HG03575 (cell line): ENCODE data around the gene CHST12.
"Not testable (repeated sequence)": the region's sequence is repeated elsewhere in the genome, so short reads cannot be mapped to it uniquely, and the experiment has no call there.

Source experiments
- ATAC-seq: cut with Tn5 transposase; IDR thresholded peaks from one replicate; pipeline ENCODE4 v1.9.1; 2021; ENCODE audit not compliant: unreplicated experiment, insufficient number of reproducible peaks, low FRiP score; ENCODE audit errors: extremely low read depth

The CHST12 gene

DNA sequence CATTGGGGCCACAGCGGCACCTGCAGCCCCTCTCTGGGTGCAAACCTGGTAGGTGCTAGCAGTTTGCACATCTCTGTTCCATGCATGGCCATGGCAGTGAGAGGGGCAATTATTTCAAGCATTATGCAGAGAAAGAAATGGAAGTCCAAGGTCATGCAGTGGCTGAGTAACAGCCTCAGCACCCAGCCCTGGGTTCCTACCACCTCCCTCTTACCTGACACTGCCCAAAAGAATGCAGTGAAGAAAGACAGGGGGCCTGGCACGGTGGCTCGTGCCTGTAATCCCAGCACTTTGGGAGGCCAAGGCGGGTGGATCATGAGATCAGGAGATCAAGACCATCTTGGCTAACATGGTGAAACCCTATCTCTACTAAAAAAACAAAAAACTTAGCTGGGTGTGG lies 4.9 kb upstream of the CHST12 start:
- no peak for ATAC-seq

DNA sequence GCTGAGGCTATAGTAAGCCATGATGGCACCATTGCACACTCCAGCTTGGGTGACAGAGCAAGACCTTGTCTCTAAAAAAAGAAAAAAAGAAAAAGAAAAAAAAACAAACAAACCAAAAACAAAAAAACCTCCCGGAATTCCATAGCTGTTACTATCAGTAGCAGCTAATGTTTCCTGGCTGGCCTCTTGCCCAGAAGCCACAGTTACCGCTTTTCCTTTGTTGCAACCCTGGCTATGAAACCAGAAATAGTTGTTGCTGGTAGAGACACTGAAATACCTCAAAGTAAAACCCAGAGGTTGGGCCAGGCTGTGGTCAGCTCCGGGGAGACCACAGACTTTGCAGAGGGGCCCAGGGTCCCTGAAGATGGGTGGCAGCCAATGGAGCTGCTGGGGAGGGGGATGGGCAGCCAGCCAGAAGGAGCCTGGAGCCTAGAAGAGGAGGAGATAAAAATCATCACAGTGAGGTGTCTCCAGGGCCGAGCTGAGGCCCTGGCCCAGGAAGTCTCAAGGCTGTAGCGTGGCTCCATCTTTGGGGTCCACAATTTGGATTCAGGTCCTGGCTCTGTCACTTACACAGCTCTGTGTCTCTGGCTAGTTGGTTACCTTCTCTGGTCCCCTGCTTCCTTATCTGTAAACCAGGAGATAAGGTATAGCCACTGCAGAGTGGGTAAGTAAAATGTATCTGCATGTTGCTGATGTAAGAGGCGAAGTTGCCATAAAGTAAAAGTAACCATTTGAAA lies 3.4 kb upstream of the CHST12 start:
- no peak for ATAC-seq

DNA sequence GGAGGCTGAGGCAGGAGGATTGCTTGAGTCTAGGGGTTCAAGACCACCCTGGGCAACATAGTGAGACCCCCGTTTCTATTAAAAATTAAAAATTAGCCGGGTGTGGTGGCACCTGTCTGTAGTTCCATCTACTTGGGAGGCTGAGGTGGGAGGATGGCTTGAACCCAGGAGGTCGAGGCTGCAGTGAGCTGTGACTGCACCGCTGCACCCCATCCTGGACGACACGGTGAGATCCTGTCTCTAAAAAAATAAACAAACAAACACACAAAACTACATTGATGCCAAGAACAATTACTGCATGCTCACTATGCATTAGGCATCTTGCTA lies 761 bp upstream of the CHST12 start:
- no peak for ATAC-seq

DNA sequence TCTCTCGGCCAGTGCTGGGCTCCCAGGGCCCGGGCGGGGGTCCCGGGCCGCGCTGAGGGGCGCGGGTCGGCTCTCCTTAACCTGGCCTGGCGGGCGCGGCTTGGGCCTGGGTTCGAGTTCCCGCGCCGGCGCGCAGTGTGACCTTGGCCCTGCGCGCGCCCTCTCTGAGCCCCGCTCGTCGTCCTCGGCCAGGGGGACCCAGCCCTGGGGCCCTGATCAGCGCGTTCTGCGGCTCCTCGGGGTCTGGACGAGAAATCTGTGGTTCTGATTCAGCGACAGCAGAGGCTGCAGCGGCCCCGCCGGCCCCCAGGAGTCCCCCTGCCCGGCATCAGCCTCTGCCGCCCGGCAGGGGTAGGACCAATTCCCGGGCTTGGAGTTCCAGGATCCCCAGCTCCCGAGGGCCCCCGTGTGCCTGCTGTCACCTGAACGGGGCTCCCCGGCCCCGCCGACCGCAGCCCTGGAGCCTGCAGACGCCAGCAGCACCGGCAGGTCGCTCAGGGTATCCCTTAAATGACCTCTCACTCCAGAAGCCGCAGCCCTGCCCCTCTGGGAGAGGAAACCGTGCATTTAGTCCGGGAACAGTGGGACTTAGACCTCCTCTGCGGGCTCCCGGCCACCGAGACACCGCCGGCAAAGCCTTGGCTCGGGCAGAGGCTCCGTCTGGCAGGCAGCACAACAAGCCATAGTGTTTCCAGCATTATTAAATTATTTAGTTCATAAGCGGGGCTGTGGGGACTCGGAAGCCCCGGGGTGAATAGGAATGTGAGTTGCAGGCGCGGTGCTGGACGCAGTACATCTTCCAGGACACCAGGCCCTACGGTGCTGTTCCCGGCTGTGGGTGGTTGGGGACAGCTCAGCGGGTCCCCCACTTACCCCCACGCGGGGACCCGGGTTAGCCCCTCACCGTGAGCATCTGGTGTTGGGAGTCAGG lies 572 bp downstream of the CHST12 start:
- ATAC-seq = no peak

DNA sequence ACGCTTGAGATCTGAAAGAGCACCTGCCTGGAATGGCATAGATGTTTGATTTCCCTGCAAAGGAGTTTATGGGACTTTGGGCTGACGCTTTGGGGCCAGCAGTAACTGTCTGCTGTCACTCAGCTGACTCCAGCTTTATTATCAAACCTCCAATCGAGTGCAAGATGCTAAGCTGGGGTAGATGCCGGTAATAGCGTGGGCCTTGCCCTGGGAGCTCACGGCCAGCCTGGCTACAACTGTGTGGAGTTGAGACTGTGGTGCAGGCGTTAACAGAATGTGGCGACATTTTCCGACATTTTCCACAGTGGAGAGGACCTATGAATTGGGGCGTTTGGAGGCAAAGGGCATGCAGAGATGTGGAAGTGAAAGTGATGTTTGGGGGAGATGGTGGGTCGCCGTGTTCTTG lies 1.3 kb downstream of the CHST12 start:
- ATAC-seq = no peak

DNA sequence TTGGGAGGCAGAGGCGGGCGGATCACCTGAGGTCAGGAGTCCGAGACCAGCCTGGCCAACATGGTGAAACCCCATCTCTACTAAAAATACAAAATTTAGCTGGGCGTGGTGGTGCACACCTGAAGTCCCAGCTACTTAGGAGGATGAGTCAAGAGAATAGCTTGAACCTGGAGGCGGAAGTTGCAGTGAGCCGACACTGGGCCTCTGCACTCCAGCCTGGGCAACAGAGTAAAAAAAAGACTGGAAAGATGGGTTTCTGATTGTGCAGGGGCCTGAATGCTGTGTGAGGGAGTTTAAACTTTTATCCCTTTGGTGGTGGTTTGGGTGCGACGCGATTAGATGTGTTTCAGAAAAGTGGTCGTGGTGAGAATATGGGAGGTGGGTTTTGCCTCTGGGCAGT lies 1.8 kb downstream of the CHST12 start:
- ATAC-seq = no peak

DNA sequence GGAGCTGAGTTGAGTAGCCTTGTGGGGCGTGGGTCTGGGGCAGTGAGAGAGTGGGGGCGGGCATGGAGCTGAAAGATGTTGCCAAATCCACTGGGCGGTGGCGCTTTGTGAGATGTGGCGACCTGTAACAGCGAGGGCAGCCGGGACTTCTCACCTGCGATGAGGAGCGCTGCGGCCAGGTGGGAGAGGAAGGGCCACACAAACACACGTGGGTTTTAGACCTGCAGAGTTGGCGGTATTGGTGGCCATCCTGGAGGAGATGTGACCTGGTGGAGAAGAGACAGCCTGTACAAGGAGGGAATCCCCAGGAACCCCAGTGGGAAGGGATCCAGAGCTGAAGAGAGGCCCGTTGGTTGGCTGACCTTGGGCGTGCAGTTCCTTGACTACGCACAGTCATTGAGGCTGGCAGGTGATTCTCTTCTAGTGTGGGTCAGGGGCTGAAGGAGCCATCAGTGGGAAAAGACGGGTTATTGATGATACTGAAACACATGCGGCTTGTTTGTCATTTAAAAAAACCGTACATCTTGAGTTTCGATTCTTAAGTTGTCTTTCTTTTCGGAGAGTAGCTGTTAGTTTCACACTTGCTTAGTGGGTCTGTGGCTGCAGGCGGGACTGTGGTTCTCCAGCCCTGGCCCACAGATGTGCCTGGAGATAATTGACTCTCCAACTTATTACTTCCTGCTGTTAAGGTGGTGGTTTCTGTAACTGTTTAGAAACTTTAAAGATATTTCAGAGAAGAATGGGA lies 2.4 kb downstream of the CHST12 start:
- peak; percentile 24 for ATAC-seq

DNA sequence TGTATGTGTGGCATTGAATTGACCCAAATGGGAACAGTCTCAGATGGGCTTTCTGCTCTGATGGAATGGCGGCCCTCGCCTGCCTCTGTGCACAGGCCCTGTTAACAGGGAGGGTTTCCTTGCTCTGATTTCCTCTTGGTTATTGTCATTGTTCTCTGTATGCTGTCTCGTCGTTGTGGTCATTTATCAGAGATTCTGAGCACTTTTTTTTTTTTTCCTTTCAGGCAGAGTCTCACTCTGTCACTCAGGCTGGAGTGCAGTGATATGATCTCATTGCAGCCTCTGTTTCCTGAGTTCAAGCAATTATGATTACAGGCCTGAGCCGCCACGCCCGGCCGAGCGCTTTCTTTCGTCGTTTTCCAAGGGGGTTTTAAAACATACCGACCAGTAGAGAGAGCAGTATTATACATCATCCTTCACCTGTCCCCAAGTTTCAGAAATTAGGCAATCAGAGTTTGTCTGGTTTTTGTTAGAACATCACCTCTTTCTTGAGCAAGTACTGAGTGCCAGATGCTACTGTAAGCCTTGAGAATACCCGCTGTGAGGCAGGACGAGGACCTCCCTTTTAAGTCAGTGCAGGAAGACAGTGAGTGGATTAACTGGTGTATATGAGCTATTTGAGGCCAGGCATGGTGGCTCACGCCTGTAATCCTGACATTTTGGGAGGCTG lies 6.5 kb downstream of the CHST12 start:
- ATAC-seq = no peak

DNA sequence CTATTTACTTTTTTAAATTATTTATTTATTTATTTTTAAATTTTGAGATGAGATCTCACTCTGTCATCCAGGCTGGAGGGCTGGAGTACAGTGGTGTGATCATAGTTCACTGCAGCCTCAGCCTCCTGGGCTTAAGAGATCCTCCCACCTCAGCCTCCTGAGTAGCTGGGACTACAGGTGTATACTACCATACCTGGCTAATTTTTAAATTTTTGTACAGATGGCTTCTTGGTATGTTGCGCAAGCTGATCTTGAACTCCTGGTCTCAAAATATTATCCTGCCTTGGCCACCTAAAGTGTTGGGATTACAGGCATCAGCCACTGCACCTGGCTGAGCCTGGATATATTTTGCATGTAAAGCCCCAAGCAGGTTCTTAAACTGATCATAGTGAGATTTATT lies 7.6 kb downstream of the CHST12 start:
- no peak for ATAC-seq

DNA sequence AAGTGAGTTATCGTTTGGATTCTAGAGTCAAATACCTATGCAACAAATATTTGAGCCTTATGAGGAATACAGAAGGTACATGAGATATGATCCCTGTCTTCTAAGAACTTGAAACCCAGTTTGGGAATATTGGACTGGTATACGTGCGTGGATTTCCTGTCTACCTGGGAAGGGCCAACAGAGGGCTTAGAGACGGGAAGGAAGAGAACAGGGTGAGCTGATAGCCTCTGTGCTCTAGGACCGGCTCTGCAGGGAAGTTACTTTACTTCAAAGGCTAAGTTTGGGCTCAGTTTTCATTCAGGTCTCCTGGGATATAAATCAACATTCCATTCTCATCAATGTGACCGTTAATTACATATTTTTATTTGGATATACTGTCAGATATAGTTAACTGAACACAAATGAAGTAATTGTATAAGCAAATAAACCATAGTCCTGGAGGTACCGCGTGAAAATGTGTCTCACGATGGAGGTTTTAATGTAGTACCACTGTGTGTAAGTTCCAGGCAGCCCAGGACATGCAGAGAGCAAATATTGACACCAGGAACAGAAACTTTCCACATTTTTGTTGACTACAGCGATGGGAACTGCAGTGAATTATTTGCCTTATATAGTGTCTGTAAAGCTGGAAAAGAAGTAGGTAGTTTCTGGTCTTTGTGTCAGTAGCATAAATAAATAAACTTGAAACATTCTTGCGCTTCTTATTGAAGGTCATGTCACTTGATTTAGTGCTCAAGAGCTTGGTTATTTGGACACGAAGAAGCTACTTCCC lies 8.6 kb downstream of the CHST12 start:
- no peak for ATAC-seq

DNA sequence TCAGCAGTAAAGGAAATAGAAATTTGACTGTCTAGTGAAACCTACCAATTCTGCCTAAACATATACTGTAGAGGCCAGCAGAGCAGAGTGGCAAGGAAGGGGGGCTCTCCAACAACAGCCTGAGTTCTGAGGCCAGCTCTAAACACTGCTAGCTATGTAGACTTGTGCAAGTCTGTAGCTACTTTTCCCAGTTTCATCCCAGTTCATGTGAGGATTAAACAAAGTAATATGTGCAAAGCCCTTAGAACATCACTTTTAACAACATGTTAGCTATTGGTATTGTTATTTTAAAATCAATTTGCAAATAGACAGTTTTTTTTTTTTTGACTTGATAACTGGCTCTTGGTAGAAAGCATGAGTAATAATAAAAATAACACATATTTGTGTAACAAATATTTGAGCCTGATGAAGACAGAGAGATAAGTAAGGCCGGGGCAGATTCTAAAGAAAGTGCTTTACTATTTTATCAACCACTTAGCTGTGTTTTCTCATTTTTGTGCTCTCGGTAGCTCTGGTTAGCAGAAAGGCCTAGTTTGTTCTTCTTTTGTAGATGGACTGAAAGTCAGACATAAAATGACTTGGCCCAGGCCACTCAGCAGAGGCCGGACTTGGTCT lies 9.3 kb downstream of the CHST12 start:
- ATAC-seq = no peak

DNA sequence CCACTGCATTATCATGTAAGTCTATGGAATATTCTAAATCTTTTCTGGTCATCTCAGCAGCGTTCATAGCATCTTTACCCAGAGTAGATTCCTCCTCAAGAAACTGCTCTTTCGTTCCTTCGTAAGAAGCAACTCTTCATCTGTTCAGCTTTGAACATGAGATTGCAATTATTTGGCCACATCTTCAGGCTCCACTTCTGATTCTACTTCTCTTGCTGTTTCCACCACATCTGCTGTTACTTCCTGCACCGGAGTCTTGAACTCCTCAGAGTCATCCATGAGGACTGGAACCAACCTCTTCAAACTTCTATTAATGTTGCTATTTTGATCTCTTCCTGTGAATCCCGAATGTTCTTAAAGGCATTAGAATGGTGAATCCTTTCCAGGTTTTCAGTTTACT lies 12.7 kb downstream of the CHST12 start:
- ATAC-seq = no peak

DNA sequence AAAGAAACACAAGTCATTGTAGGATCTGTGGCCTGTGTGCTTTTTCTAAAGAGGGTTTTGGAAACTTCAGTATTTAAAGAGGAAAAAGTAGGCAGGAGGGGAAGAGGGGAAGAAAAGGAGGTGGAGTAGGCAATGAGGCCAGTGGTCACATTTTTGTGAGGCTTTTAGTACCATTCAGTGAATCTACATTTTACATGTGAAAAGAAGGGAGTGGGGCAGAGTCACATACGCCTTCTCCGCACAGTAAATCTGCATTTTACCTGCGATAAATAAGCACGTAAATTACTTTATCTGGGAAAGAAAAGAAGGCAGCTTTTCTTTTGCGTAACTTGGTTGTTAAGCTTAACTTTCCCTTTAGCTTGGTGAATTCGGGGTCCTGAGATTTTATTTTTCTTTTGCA lies 13.2 kb downstream of the CHST12 start:
- ATAC-seq = no peak

DNA sequence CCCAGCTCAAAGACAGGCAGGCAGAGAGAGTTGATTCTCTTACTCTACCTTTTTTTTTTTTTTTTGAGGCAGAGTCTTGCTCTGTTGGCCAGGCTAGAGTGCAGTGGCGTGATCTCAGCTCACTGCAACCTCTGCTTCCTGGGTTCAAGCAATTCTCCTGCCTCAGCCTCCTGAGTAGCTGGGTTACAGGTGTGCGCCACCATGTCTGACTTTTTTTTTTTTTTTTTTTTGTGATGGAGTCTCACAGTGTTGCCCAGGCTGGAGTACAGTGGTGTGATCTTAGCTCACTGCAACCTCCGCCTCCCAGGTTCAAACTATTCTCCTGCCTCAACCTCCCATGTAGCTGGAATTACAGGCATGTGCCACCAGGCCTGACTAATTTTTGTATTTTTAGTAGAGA lies 13.8 kb downstream of the CHST12 start:
- ATAC-seq = not testable (repeated sequence)

DNA sequence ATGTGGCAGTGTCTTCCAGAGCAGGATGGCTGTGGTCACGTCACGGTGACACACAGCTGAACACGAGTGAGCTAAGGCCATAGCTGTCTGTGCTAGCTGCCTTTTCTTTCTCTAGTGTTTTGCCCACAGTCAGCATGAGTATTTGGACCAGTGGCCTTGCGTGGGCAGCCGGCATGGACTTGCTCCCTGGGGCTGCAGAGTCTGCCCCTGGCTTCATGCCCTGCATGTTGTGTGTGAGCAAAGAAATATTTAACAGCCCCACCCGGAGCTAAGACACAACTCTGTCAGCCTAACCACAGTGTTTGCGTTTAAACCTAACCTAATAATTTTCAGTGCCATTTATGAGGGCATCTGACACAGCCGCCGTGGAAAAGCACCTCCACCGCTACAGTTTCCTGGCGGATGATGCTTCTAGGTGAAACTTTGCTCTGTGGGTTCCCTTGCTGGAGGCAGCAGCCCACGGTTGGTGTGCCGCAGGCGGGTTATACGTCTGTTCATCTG lies 14.6 kb downstream of the CHST12 start:
- no peak for ATAC-seq

DNA sequence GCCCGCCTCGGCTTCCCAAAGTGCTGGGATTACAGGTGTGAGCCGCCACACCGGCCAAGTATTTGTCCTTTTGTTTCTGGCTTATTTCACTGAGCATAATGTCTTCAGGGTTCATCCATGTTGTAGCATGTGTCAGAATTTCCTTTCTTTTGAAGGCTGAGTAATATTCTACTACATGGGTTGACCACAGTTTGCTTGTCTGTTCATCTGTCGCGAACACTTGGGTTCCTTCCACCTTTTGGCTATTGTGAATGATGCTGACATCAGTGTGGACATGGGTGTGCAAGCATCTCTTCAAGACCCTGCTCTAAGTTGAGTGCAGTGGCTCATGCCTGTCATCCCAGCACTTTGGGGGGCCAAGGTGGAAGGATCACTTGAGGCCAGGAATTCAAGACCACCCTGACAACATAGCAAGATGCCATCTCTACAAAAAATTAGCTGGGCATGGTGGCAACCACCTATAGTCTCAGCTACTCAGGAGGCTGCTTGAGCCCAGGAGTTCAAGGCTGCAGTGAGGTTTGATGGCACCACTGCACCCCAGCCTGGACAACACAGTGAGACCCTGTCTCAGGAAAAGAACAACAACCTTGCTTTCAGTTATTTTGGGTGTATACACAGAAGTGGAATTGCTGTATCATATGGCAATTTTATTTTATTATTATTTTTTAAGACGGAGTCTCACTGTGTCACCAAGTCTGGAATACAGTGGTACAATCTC lies 17.0 kb downstream of the CHST12 start:
- ATAC-seq = no peak

DNA sequence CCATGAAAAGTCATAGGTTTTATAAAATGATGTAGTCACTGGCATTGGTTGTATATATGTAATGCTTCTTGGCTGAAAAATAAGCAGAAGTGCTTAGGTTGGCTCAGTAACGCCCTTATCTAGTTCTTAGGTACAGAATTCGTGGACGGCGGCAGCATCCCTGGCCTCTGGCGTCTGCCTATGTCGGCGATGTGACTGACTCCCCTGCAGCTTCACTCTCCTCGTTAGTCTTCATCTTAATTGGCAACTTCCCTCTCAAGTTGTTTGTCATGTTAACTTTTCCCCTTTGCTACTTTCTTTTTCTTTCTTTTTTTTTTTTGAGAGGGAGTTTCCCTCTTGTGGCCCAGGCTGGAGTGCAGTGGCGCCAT lies 18.5 kb downstream of the CHST12 start:
- no peak for ATAC-seq

DNA sequence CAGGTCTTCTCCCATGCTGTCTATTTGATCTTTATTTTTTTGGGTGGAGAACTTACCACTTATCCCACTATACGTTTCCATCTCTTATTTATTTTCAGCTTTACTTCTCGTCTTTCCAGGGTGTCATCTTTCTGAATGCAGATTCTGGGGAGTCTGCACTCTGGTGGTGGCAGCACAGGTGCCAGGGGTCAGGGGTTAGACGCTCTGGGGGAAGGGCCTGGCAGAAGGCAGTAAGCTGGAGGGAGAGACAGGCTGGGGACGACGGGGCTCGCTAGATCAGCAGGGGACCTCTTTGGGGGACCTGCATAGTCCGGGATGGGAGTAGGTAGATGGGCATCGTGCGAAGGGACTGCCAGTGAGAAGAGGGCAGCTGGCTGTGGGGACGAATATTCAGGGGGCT lies 22.3 kb downstream of the CHST12 start:
- ATAC-seq = no peak
